C4-2B (cell line): ENCODE data around the gene PRIMA1.

Experiments
- CTCF ChIP-seq: fragments of 450-650 bp; conservative IDR thresholded peaks from 2 replicates; pipeline ENCODE4 v1.5.1; 2017; ENCODE audit warnings: mild to moderate bottlenecking
- ZFX ChIP-seq: fragments of 450-650 bp; IDR thresholded peaks from 2 replicates; pipeline ENCODE4 v1.6.1; 2017

- no peak for TF ChIP-seq CTCF
- no peak for TF ChIP-seq ZFX
These were observed 105.1 kb downstream of the PRIMA1 start for GRCh38 chr14:93683226-93683625.
